Stimulated activated CD4-positive, alpha-beta T cell treated with anti-CD3 and anti-CD28 coated beads, Interleukin-12 subunit alpha, Interleukin-12 subunit beta, amount 100 ng/mL, for 4 hours (primary cell): ENCODE data around the gene VPS33B.
A peak's percentile ranks its signal among the peaks of the same experiment; 100 is the strongest.
"Not testable (repeated sequence)": the region's sequence is repeated elsewhere in the genome, so short reads cannot be mapped to it uniquely, and the experiment has no call there.

Experiments
- DNase-seq: peaks from one replicate; pipeline ENCODE4 v3.0.0-alpha.2; 2020

Gene VPS33B

GRCh38 chr15:91027677-91028076 is 5.3 kb upstream of the VPS33B start:
- no peak for DNase-seq

GRCh38 chr15:91023720-91024119 is 1.3 kb upstream of the VPS33B start:
- no peak for DNase-seq

GRCh38 chr15:91022832-91023129 is 387 bp upstream of the VPS33B start:
- DNase-seq = no peak

GRCh38 chr15:91021516-91022074 is 799 bp downstream of the VPS33B start:
- DNase-seq = no peak

GRCh38 chr15:91018158-91018557 is 4.2 kb downstream of the VPS33B start:
- DNase-seq = no peak

- no peak for DNase-seq
Measured at GRCh38 chr15:91017716-91018115, 4.7 kb downstream of the VPS33B start.

- DNase-seq = not testable (repeated sequence)
Measured at GRCh38 chr15:91013701-91014100, 8.7 kb downstream of the VPS33B start.

GRCh38 chr15:91007266-91007665 is 15.1 kb downstream of the VPS33B start:
- no peak for DNase-seq

- no peak for DNase-seq
Measured at GRCh38 chr15:91001209-91001608, 21.2 kb downstream of the VPS33B start.

- DNase-seq = no peak
Measured at GRCh38 chr15:90998737-90999136, 23.7 kb downstream of the VPS33B start.

- peak; percentile 97 for DNase-seq
Measured at GRCh38 chr15:90994417-90995311, 27.7 kb downstream of the VPS33B start, which contains the start of gene PRC1. PRC1 (minus strand) TSS chr15:90994535; CDS start chr15:90994417, 118 bp downstream.

GRCh38 chr15:90994059-90994416 is 28.4 kb downstream of the VPS33B start:
- peak; percentile 6 for DNase-seq

- DNase-seq = no peak
Measured at GRCh38 chr15:90991587-90992285, 30.7 kb downstream of the VPS33B start.

- DNase-seq = no peak
Measured at GRCh38 chr15:90990446-90990845, 31.9 kb downstream of the VPS33B start.

GRCh38 chr15:90989040-90989768 is 33.2 kb downstream of the VPS33B start:
- no peak for DNase-seq

- no peak for DNase-seq
Measured at GRCh38 chr15:90988296-90988695, 34.1 kb downstream of the VPS33B start.

- no peak for DNase-seq
Measured at GRCh38 chr15:90987561-90988141, 34.7 kb downstream of the VPS33B start.

- DNase-seq = no peak
Measured at GRCh38 chr15:90986790-90987507, 35.4 kb downstream of the VPS33B start.

- DNase-seq = no peak
Measured at GRCh38 chr15:90982135-90982534, 40.3 kb downstream of the VPS33B start.

- DNase-seq = no peak
Measured at GRCh38 chr15:90981681-90982080, 40.7 kb downstream of the VPS33B start.

- no peak for DNase-seq
Measured at GRCh38 chr15:90979582-90979981, 42.8 kb downstream of the VPS33B start.

- no peak for DNase-seq
Measured at GRCh38 chr15:90974216-90974615, 48.2 kb downstream of the VPS33B start.
